NOMO-1 treated with DMSO at 0.1 percent for 48 hours (cell line): Measurements from ENCODE around the gene TRMT10B.
A peak's percentile ranks its signal among the peaks of the same experiment; 100 is the strongest.

ENCODE experiments used
- DNase-seq: peaks from one replicate; lab custom pipeline; 2025; ENCODE audit not compliant: unreplicated experiment; lab: John Stamatoyannopoulos, UW

Gene TRMT10B

GRCh38 chr9:37753489-37754190, at the start of gene TRMT10B:
TSS of gene TRMT10B (plus strand) at chr9:37753805. CDS start at chr9:37761932, 8,127 bp downstream.
- DNase-seq: peak; percentile 46

GRCh38 chr9:37705787-37706186, 47.8 kb upstream of the TRMT10B start:
- no peak for DNase-seq

- no peak for DNase-seq
These were observed 47.3 kb upstream of the TRMT10B start for GRCh38 chr9:37706290-37706689.

- no peak for DNase-seq
These were observed 45.9 kb upstream of the TRMT10B start for GRCh38 chr9:37707748-37708147.

- DNase-seq: peak; percentile 40
These were observed 43.6 kb upstream of the TRMT10B start for GRCh38 chr9:37710046-37710445.

GRCh38 chr9:37715260-37715659, 38.3 kb upstream of the TRMT10B start:
- DNase-seq: no peak

GRCh38 chr9:37715991-37716505, 37.6 kb upstream of the TRMT10B start:
- no peak for DNase-seq

- DNase-seq: no peak
These were observed 34.1 kb upstream of the TRMT10B start for GRCh38 chr9:37719526-37719925.

- no peak for DNase-seq
These were observed 26.6 kb upstream of the TRMT10B start for GRCh38 chr9:37727013-37727412.

GRCh38 chr9:37729499-37729898, 24.1 kb upstream of the TRMT10B start:
- no peak for DNase-seq

- no peak for DNase-seq
These were observed 23.3 kb upstream of the TRMT10B start for GRCh38 chr9:37730256-37730655.

GRCh38 chr9:37730839-37731238, 22.8 kb upstream of the TRMT10B start:
- no peak for DNase-seq

GRCh38 chr9:37732086-37732741, 21.4 kb upstream of the TRMT10B start:
- no peak for DNase-seq

GRCh38 chr9:37732952-37733351, 20.7 kb upstream of the TRMT10B start:
- DNase-seq: no peak

GRCh38 chr9:37739222-37739621, 14.4 kb upstream of the TRMT10B start:
- no peak for DNase-seq

- DNase-seq: no peak
These were observed 13.5 kb upstream of the TRMT10B start for GRCh38 chr9:37740128-37740527.

- no peak for DNase-seq
These were observed 12.8 kb upstream of the TRMT10B start for GRCh38 chr9:37740631-37741328.

- DNase-seq: no peak
These were observed 7.6 kb upstream of the TRMT10B start for GRCh38 chr9:37745970-37746369.

GRCh38 chr9:37746448-37747270, 6.9 kb upstream of the TRMT10B start:
- DNase-seq: no peak

GRCh38 chr9:37747271-37747753, 6.3 kb upstream of the TRMT10B start:
- DNase-seq: peak; percentile 4

- no peak for DNase-seq
These were observed 4.5 kb upstream of the TRMT10B start for GRCh38 chr9:37749129-37749528.
